A549 treated with AZD9567 at 1 μM for 4 hours (cell line): ENCODE data around the gene GFRAL. TPM values are rescaled to one million over a fixed set of nuclear protein-coding genes. Genes with fewer than 3 reads are reported as not detected.

ENCODE experiments used
- total RNA-seq: library from RNA; stranded (reverse); fragments of 200-300 nt; extraction: Qiagen RNA extraction; gene quantifications from 5 replicates; pipeline ENCODE4 v1.2.3, GENCODE V29; 2022; ENCODE audit not compliant: insufficient read depth

The GFRAL gene
- not detected in 5 replicates for total RNA-seq

GRCh38 chr6:55327169-55327568, at the start of gene GFRAL:
TSS of gene GFRAL (plus strand) at chr6:55327469. CDS start at chr6:55327555, 86 bp downstream.

Other genes starting within 250 kb of the GFRAL start
- not detected in 5 replicates for gene HCRTR2, start 153.0 kb upstream of the GFRAL start, total RNA-seq